K562 (cell line): ENCODE results near the gene LHX5. TPM values are rescaled to one million over a fixed set of nuclear protein-coding genes. Genes with fewer than 3 reads are reported as not detected.

ENCODE experiments used
- CGGBP1 ChIP-seq: fragments of 250-450 bp; sonication (Bioruptor Pico); IDR thresholded peaks from 2 replicates; pipeline ENCODE4 v1.9.0; 2021; ENCODE audit warnings: mild to moderate bottlenecking
- CHCHD3 ChIP-seq: fragments of 250-450 bp; sonication (Bioruptor Pico); IDR thresholded peaks from 2 replicates; pipeline ENCODE4 v2.1.2; 2022; ENCODE audit warnings: mild to moderate bottlenecking
- CHD1 ChIP-seq: fragments of 200-600 bp; sonication (generic); IDR thresholded peaks from one replicate; pipeline ENCODE4 v1.6.1; 2012; ENCODE audit warnings: mild to moderate bottlenecking, moderate library complexity, low read length, inconsistent platforms
- CHD7 ChIP-seq: fragments of 200-600 bp; sonication (generic); IDR thresholded peaks from one replicate; pipeline ENCODE4 v1.6.1; 2012; ENCODE audit warnings: mild to moderate bottlenecking, low read depth, low read length, inconsistent platforms
- CREM ChIP-seq: IDR thresholded peaks from 2 replicates; pipeline ENCODE4 v1.6.1; 2014; ENCODE audit warnings: antibody characterized with exemption, low read depth
- GTF2F1 ChIP-seq: IDR thresholded peaks from 2 replicates; pipeline ENCODE4 v1.6.1; 2011; ENCODE audit warnings: low read depth, low read length, improper control_type of control experiment
- KLF10 ChIP-seq: fragments of 250-450 bp; sonication (Bioruptor Pico); IDR thresholded peaks from 2 replicates; pipeline ENCODE4 v1.6.1; 2021; ENCODE audit warnings: matching md5 sums
- MCM3 ChIP-seq: fragments of 450-650 bp; IDR thresholded peaks from 2 replicates; pipeline ENCODE4 v1.6.1; 2016
- NRF1 ChIP-seq, 2 experiments: fragments of 450-650 bp; IDR thresholded peaks in 1 of 2; conservative IDR thresholded peaks in 1 of 2; 2 replicates each; pipeline ENCODE4 v1.6.1; 2014; ENCODE audit warnings: mild to moderate bottlenecking in 2 of 2
- PHF8 ChIP-seq: fragments of 200-600 bp; sonication (generic); IDR thresholded peaks from 2 replicates; pipeline ENCODE4 v1.6.1; 2012; ENCODE audit warnings: mixed run types, mild to moderate bottlenecking, inconsistent platforms, low read length, moderate library complexity, borderline replicate concordance
- RBM34 ChIP-seq: fragments of 200-400 bp; formaldehyde crosslinking; IDR thresholded peaks from 2 replicates; pipeline ENCODE4 v1.6.1; 2018; ENCODE audit warnings: low read length, borderline replicate concordance; ENCODE audit not compliant: insufficient read depth
- RCOR1 ChIP-seq, 2 experiments: IDR thresholded peaks; 2 replicates each; pipeline ENCODE4 v1.6.1; 2012; ENCODE audit warnings: low read depth in 2 of 2, low read length in 2 of 2, borderline replicate concordance in 1 of 2, improper control_type of control experiment in 1 of 2
- SLC30A9 ChIP-seq: fragments of 250-450 bp; sonication (Bioruptor Pico); IDR thresholded peaks from 2 replicates; pipeline ENCODE4 v1.8.0; 2022; ENCODE audit warnings: mild to moderate bottlenecking, moderate library complexity
- ZFP91 ChIP-seq: sonication (generic); formaldehyde crosslinking; IDR thresholded peaks from 2 replicates; pipeline ENCODE4 v1.8.0; 2022; ENCODE audit warnings: mild to moderate bottlenecking, missing genetic modification reagents
- ZNF253 ChIP-seq: fragments of 250-450 bp; sonication (Bioruptor Pico); conservative IDR thresholded peaks from 2 replicates; pipeline ENCODE4 v1.6.1; 2021; ENCODE audit warnings: mild to moderate bottlenecking
- polyA plus RNA-seq, 8 experiments: library from polyadenylated mRNA; depleted of rRNA in 4 of 8; stranded (reverse) in 5 of 8; unstranded in 3 of 8; fragments of >200 nt; fragmentation: Nextera tagmentation in 2 of 8; fragmentation: Illumina TruSeq in 1 of 8; extraction: Ambion mirVana in 2 of 8; extraction: Trizol in 1 of 8; gene quantifications; 2 replicates each; pipeline versions ENCODE4 v1.2.1 to v1.2.3, GENCODE V29; 2011 to 2014; ENCODE audit warnings: inconsistent platforms in 1 of 8, missing spikeins in 1 of 8
- total RNA-seq, 7 experiments: library from RNA; depleted of rRNA in 6 of 7; stranded (reverse); fragments of >200 nt in 6 of 7; fragmentation: Illumina TruSeq in 2 of 7; extraction: Trizol in 2 of 7; gene quantifications; 2 replicates each; pipeline versions ENCODE4 v1.2.1 to v1.2.3, GENCODE V29; 2011 to 2021; ENCODE audit warnings: low replicate concordance in 1 of 7

LHX5 gene
- total and polyA plus RNA-seq, 9 of the 15 experiments (the other 6 are each of a cell fraction or from before 2014, with no cell fraction given), result 0.04 to 0.17 (median 0.05) TPM; not detected in 6

GRCh38 chr12:113467502-113468364, 3.9 kb downstream of the LHX5 start (continued):
- peak in 1 of 2 experiments; percentile 48; a peak in 2 of 4 replicates for TF ChIP-seq NRF1 (conservative IDR thresholded peaks at IDR 0.05 in 1 of 2, IDR thresholded peaks at IDR 0.05 in 1 of 2)
- no peak for TF ChIP-seq SLC30A9 (CRISPR knock-in tag)
- TF ChIP-seq MCM3, result no peak
- peak; percentile 40; the same call in 1 of the 2 replicates for TF ChIP-seq PHF8
- TF ChIP-seq ZNF253 (CRISPR knock-in tag), result no peak
- no peak for TF ChIP-seq GTF2F1
- no peak for TF ChIP-seq CHD7
- no peak for TF ChIP-seq RBM34
- TF ChIP-seq KLF10 (CRISPR knock-in tag), result no peak
- TF ChIP-seq CHCHD3, result no peak
- TF ChIP-seq CGGBP1 (CRISPR knock-in tag), result no peak
- peak; percentile 77 for TF ChIP-seq CREM
- TF ChIP-seq RCOR1 (IDR thresholded peaks at IDR 0.05; ENCODE audit: borderline replicate concordance in 1 of 2, low read depth in 2 of 2, low read length in 2 of 2), result no peak
- TF ChIP-seq ZFP91 (CRISPR knock-in tag), result no peak
- TF ChIP-seq CHD1, result peak; percentile 46
